K562 (cell line): ENCODE results near the gene PFDN2. TPM values are rescaled to one million over a fixed set of nuclear protein-coding genes. Genes with fewer than 3 reads are reported as not detected.
A peak's percentile ranks its signal among the peaks of the same experiment; 100 is the strongest.

Experiments
- ATAC-seq: fragments of 200-7000 bp; cut with Tn5 transposase; 3 replicates; pipeline ENCODE4 v1.9.1; 2020; ENCODE audit warnings: moderate library complexity
- BruUV-seq: library from RNA; stranded (reverse); fragments of 400-500 nt; replicated peaks from 2 replicates; lab custom pipeline; 2021; lab: Mats Ljungman, UMichigan
- CTCF ChIA-PET: fragments of 300-600 bp; formaldehyde crosslinking; extraction: SDS; loops from one replicate; lab custom pipeline; 2021; ENCODE audit warnings: low intra/inter-chr PET ratio; lab: Yijun Ruan, JAX
- POLR2A ChIA-PET: fragments of 300-600, 350-650 bp; sonication (Branson Sonifier 250); formaldehyde crosslinking; extraction: SDS; loops from one replicate; lab custom pipeline; 2021; ENCODE audit warnings: antibody characterized with exemption, inconsistent platforms; lab: Yijun Ruan, JAX
- DNase-seq, 4 experiments: peaks; one replicate each; pipeline versions ENCODE4 v3.0.0 to v3.0.0-alpha.2; 2011 to 2018; ENCODE audit warnings: low spot score in 3 of 4, mixed read lengths in 3 of 4; ENCODE audit errors: extremely low read depth in 1 of 4
- FAIRE-seq: peaks from 2 replicates; lab custom pipeline; 2011; peaks lifted over from hg19 to GRCh38; lab: Jason Lieb, UNC
- H2AFZ ChIP-seq: 2 replicates; pipeline ENCODE4 v1.6.0; 2011; ENCODE audit warnings: low read depth, low read length, control low read depth, inconsistent platforms
- H3K27ac ChIP-seq: fragments of 200-600 bp; 3 replicates; pipeline ENCODE4 v1.8.0; 2011; ENCODE audit warnings: low read depth, mild to moderate bottlenecking, control low read depth, inconsistent platforms, low read length, moderate library complexity, mixed read lengths; ENCODE audit errors: extremely low read depth
- H3K27me3 ChIP-seq, 2 experiments: fragments of 300-600 bp in 1 of 2; 2 replicates in 1 of 2; 3 replicates in 1 of 2; pipeline versions ENCODE4 v1.6.0 to v1.8.0; 2011; ENCODE audit warnings: inconsistent platforms in 2 of 2, low read length in 2 of 2, mild to moderate bottlenecking in 1 of 2, mixed read lengths in 1 of 2, moderate library complexity in 1 of 2; ENCODE audit not compliant: control insufficient read depth in 2 of 2, insufficient read depth in 2 of 2
- H3K36me3 ChIP-seq: fragments of 300-600 bp; 3 replicates; pipeline ENCODE4 v1.8.0; 2011; ENCODE audit warnings: mild to moderate bottlenecking, low read length, inconsistent platforms; ENCODE audit not compliant: control insufficient read depth, insufficient read depth
- H3K4me1 ChIP-seq, 2 experiments: fragments of 200-600 bp in 1 of 2; replicated peaks in 1 of 2; 2 replicates in 1 of 2; 3 replicates in 1 of 2; pipeline versions ENCODE4 v1.5.1 to v1.8.0; 2011; ENCODE audit warnings: inconsistent platforms in 2 of 2, low read length in 2 of 2, mild to moderate bottlenecking in 1 of 2, mixed read lengths in 1 of 2, moderate library complexity in 1 of 2; ENCODE audit not compliant: control insufficient read depth in 2 of 2, insufficient read depth in 2 of 2
- H3K4me2 ChIP-seq: 2 replicates; pipeline ENCODE4 v1.6.1; 2011; ENCODE audit warnings: low read length, control low read depth, inconsistent platforms, mixed read lengths; ENCODE audit not compliant: insufficient read depth
- H3K4me3 ChIP-seq: fragments of 200-600 bp; sonication (generic), shearing (Covaris generic); 2 replicates; pipeline ENCODE4 v1.5.1; 2016; ENCODE audit warnings: control low read depth, inconsistent platforms
- H3K79me2 ChIP-seq: fragments of 200-600 bp; 3 replicates; pipeline ENCODE4 v1.8.0; 2011; ENCODE audit warnings: low read length, inconsistent platforms; ENCODE audit not compliant: control insufficient read depth, insufficient read depth
- H3K9ac ChIP-seq, 2 experiments: 2 replicates each; pipeline versions ENCODE4 v1.6.0 to v1.6.1; 2011; ENCODE audit warnings: low read depth in 2 of 2, low read length in 2 of 2, control low read depth in 1 of 2, inconsistent platforms in 1 of 2, mild to moderate bottlenecking in 1 of 2, mixed read lengths in 1 of 2; ENCODE audit not compliant: insufficient read depth in 1 of 2
- H3K9me1 ChIP-seq: one replicate; pipeline ENCODE4 v1.6.0; 2011; ENCODE audit warnings: inconsistent platforms, mild to moderate bottlenecking, low read length, moderate library complexity; ENCODE audit not compliant: control insufficient read depth, insufficient read depth
- H3K9me3 ChIP-seq: replicated peaks from 2 replicates; pipeline ENCODE4 v1.5.1; 2011; ENCODE audit warnings: low read depth, low read length, inconsistent platforms; ENCODE audit not compliant: control insufficient read depth, insufficient read depth
- H4K20me1 ChIP-seq: replicated peaks from 2 replicates; pipeline ENCODE4 v1.6.1; 2011; ENCODE audit warnings: low read length, inconsistent platforms, mixed read lengths; ENCODE audit not compliant: control insufficient read depth, insufficient read depth
- ARID1B ChIP-seq: fragments of 450-650 bp; IDR thresholded peaks from 2 replicates; pipeline ENCODE4 v1.6.1; 2016; ENCODE audit warnings: antibody characterized with exemption, mild to moderate bottlenecking, inconsistent platforms
- HDAC1 ChIP-seq, 2 experiments: fragments of 450-650 bp; IDR thresholded peaks; 2 replicates each; pipeline ENCODE4 v1.6.1; 2016 to 2017; ENCODE audit warnings: inconsistent platforms in 1 of 2, mild to moderate bottlenecking in 1 of 2, moderate library complexity in 1 of 2
- HIVEP1 ChIP-seq: fragments of 250-450 bp; sonication (Bioruptor Pico); IDR thresholded peaks from 2 replicates; pipeline ENCODE4 v1.4.0; 2020; ENCODE audit warnings: mild to moderate bottlenecking
- NCOA2 ChIP-seq, 2 experiments: fragments of 450-650 bp; IDR thresholded peaks; 2 replicates each; pipeline ENCODE4 v1.6.1; 2018; ENCODE audit warnings: mild to moderate bottlenecking in 2 of 2, moderate library complexity in 1 of 2; ENCODE audit not compliant: partially characterized antibody in 2 of 2
- NFATC3 ChIP-seq: fragments of 450-650 bp; IDR thresholded peaks from 2 replicates; pipeline ENCODE4 v1.6.1; 2017; ENCODE audit warnings: mild to moderate bottlenecking
- PML ChIP-seq: IDR thresholded peaks from 2 replicates; pipeline ENCODE4 v1.6.1; 2012; ENCODE audit warnings: low read length, inconsistent platforms
- ZFP30 ChIP-seq: fragments of 250-450 bp; sonication (Bioruptor Pico); IDR thresholded peaks from 2 replicates; pipeline ENCODE4 v1.8.0; 2022; ENCODE audit warnings: moderate library complexity, mild to moderate bottlenecking, inconsistent platforms, borderline replicate concordance
- ZNF77 ChIP-seq: fragments of 250-450 bp; sonication (Bioruptor Pico); IDR thresholded peaks from 2 replicates; pipeline ENCODE4 v1.5.0; 2020
- ZNF778 ChIP-seq: fragments of 450-650 bp; formaldehyde crosslinking; IDR thresholded peaks from 2 replicates; pipeline ENCODE4 v1.4.0; 2020; ENCODE audit warnings: mild to moderate bottlenecking, moderate library complexity
- ZNF785 ChIP-seq: fragments of 250-450 bp; sonication (Bioruptor Pico); IDR thresholded peaks from 2 replicates; pipeline ENCODE4 v1.4.0; 2020; ENCODE audit warnings: mild to moderate bottlenecking
- WGBS: fragments of 100-300 bp; shearing (Covaris generic); methylation state at CpG from one replicate; pipeline ENCODE4 v1.1.6; 2016; ENCODE audit warnings: low coverage, mixed read lengths; ENCODE audit not compliant: insufficient coverage; ENCODE audit errors: missing lambda C conversion rate; 5-methylcytosine and 5-hydroxymethylcytosine counted together
- in situ Hi-C: fragments of 300-500 bp; cut with MboI; formaldehyde crosslinking; loops from 4 replicates; pipeline ENCODE4 v1.15.0; 2018; ENCODE audit warnings: inconsistent platforms, mixed read lengths
- intact Hi-C: fragments of 100-400 bp; cut with micrococcal nuclease; formaldehyde crosslinking; loops from 2 replicates; pipeline ENCODE4 v1.14.2; 2022
- polyA plus RNA-seq, 8 experiments: library from polyadenylated mRNA; depleted of rRNA in 4 of 8; stranded (reverse) in 5 of 8; unstranded in 3 of 8; fragments of >200 nt; fragmentation: Nextera tagmentation in 2 of 8; fragmentation: Illumina TruSeq in 1 of 8; extraction: Ambion mirVana in 2 of 8; extraction: Trizol in 1 of 8; gene quantifications; 2 replicates each; pipeline versions ENCODE4 v1.2.1 to v1.2.3, GENCODE V29; 2011 to 2014; ENCODE audit warnings: inconsistent platforms in 1 of 8, missing spikeins in 1 of 8
- total RNA-seq, 7 experiments: library from RNA; depleted of rRNA in 6 of 7; stranded (reverse); fragments of >200 nt in 6 of 7; fragmentation: Illumina TruSeq in 2 of 7; extraction: Trizol in 2 of 7; gene quantifications; 2 replicates each; pipeline versions ENCODE4 v1.2.1 to v1.2.3, GENCODE V29; 2011 to 2021; ENCODE audit warnings: low replicate concordance in 1 of 7
- TF ChIP-seq, protein P1 (sequence below): sonication (generic); formaldehyde crosslinking; IDR thresholded peaks from 2 replicates; pipeline ENCODE4 v1.4.0; 2020; ENCODE audit warnings: mild to moderate bottlenecking, missing genetic modification reagents
- TF ChIP-seq, protein P2 (sequence below): fragments of 250-450 bp; sonication (Bioruptor Pico); IDR thresholded peaks from 2 replicates; pipeline ENCODE4 v1.5.0; 2020; ENCODE audit warnings: mild to moderate bottlenecking, borderline replicate concordance
- TF ChIP-seq, protein P3 (sequence below): fragments of 450-650 bp; IDR thresholded peaks from 2 replicates; pipeline ENCODE4 v1.6.1; 2016; ENCODE audit warnings: borderline replicate concordance
- TF ChIP-seq, protein P4 (sequence below), 2 experiments: IDR thresholded peaks in 1 of 2; conservative IDR thresholded peaks in 1 of 2; 2 replicates each; pipeline ENCODE4 v1.6.1; 2016; ENCODE audit warnings: low read depth in 2 of 2, mild to moderate bottlenecking in 1 of 2, missing compliant biosample characterization in 1 of 2, missing genetic modification characterization in 1 of 2, moderate library complexity in 1 of 2

PFDN2 gene
- total and polyA plus RNA-seq, 9 of the 15 experiments (the other 6 are each of a cell fraction or from before 2014, with no cell fraction given), result 50.2 to 361 (median 144) TPM

DNA sequence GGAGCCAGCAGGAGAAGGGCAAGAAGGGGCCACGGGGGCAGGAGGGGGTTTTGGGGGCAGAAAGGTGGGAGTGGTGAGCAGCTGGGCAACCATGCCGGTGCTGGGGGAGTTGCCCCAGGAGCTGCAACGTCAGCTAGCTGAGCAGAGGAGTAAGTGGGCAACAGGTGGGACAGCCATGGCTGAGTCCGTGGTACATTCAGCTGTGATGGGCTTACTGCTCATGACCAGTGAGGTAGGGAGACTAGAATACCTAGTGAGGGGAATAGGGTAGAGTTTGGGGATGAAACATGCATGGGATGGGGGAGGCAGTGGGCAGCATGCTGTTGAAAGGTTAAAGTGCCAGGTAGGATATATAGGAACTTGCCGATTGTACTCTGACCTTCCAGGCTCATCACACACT, 43.8 kb upstream of the PFDN2 start:
- CTCF ChIA-PET, result no interaction called here
- POLR2A ChIA-PET, result interaction anchor here (0.6 to 1.7 kb wide), 10 partner anchors 8 to 306 kb away, joined by 3 to 12 read pairs (median 4); partner anchors contain the start of genes DEDD and UFC1
- intact Hi-C loops, result no loop called here
- Histone ChIP-seq H3K27me3 (no peaks in the 10 kb centered on the region), H3K79me2 (peaks cover 55% of the 10 kb centered on the region), H3K4me1 (peaks cover 61 to 68% of the 10 kb centered on the region in 2 experiments), H3K4me2 (peak overlapping the region; percentile 83), H2AFZ (peak overlapping the region; percentile 51), H3K9me3 (no peaks in the 10 kb centered on the region), H3K9ac (peak overlapping the region; percentile 65 to 88), H3K4me3 (peak overlapping the region; percentile 17), H3K9me1 (no peaks in the 10 kb centered on the region), H3K36me3 (peaks cover 69% of the 10 kb centered on the region), H4K20me1 (no peaks in the 10 kb centered on the region), H3K27ac (peak overlapping the region; percentile 78)
- no peak for DNase-seq
- no TSS peak for BruUV-seq
- in situ Hi-C loops, result no loop called here
- 9% methylated on average over 3 of the region's 5 CpGs for WGBS
- ATAC-seq, result no peak
- no peak for FAIRE-seq
- TF ChIP-seq HIVEP1 (CRISPR knock-in tag) (no peak), PML (no peak), ZNF77 (CRISPR knock-in tag) (no peak), ZNF785 (CRISPR knock-in tag) (no peak), NFATC3 (no peak), ARID1B (no peak), ZNF778 (CRISPR knock-in tag) (no peak), ZFP30 (CRISPR knock-in tag) (no peak), NCOA2 (IDR thresholded peaks at IDR 0.05; ENCODE audit: partially characterized antibody in 2 of 2) (no peak), HDAC1 (IDR thresholded peaks at IDR 0.05) (0 out of 4 replicates have a peak, but pooled peaks of 1 of the 2 experiments have one; percentile 8)
- TF ChIP-seq, protein P1, sequence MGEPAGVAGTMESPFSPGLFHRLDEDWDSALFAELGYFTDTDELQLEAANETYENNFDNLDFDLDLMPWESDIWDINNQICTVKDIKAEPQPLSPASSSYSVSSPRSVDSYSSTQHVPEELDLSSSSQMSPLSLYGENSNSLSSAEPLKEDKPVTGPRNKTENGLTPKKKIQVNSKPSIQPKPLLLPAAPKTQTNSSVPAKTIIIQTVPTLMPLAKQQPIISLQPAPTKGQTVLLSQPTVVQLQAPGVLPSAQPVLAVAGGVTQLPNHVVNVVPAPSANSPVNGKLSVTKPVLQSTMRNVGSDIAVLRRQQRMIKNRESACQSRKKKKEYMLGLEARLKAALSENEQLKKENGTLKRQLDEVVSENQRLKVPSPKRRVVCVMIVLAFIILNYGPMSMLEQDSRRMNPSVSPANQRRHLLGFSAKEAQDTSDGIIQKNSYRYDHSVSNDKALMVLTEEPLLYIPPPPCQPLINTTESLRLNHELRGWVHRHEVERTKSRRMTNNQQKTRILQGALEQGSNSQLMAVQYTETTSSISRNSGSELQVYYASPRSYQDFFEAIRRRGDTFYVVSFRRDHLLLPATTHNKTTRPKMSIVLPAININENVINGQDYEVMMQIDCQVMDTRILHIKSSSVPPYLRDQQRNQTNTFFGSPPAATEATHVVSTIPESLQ (CRISPR knock-in tag), result no peak
- TF ChIP-seq, protein P2, sequence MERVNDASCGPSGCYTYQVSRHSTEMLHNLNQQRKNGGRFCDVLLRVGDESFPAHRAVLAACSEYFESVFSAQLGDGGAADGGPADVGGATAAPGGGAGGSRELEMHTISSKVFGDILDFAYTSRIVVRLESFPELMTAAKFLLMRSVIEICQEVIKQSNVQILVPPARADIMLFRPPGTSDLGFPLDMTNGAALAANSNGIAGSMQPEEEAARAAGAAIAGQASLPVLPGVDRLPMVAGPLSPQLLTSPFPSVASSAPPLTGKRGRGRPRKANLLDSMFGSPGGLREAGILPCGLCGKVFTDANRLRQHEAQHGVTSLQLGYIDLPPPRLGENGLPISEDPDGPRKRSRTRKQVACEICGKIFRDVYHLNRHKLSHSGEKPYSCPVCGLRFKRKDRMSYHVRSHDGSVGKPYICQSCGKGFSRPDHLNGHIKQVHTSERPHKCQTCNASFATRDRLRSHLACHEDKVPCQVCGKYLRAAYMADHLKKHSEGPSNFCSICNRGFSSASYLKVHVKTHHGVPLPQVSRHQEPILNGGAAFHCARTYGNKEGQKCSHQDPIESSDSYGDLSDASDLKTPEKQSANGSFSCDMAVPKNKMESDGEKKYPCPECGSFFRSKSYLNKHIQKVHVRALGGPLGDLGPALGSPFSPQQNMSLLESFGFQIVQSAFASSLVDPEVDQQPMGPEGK, result no peak
- TF ChIP-seq, protein P3, sequence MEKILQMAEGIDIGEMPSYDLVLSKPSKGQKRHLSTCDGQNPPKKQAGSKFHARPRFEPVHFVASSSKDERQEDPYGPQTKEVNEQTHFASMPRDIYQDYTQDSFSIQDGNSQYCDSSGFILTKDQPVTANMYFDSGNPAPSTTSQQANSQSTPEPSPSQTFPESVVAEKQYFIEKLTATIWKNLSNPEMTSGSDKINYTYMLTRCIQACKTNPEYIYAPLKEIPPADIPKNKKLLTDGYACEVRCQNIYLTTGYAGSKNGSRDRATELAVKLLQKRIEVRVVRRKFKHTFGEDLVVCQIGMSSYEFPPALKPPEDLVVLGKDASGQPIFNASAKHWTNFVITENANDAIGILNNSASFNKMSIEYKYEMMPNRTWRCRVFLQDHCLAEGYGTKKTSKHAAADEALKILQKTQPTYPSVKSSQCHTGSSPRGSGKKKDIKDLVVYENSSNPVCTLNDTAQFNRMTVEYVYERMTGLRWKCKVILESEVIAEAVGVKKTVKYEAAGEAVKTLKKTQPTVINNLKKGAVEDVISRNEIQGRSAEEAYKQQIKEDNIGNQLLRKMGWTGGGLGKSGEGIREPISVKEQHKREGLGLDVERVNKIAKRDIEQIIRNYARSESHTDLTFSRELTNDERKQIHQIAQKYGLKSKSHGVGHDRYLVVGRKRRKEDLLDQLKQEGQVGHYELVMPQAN, result 0 out of 2 replicates have a peak, but pooled peaks have one; percentile 7
- TF ChIP-seq, protein P4, sequence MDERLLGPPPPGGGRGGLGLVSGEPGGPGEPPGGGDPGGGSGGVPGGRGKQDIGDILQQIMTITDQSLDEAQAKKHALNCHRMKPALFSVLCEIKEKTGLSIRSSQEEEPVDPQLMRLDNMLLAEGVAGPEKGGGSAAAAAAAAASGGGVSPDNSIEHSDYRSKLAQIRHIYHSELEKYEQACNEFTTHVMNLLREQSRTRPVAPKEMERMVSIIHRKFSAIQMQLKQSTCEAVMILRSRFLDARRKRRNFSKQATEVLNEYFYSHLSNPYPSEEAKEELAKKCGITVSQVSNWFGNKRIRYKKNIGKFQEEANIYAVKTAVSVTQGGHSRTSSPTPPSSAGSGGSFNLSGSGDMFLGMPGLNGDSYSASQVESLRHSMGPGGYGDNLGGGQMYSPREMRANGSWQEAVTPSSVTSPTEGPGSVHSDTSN (CRISPR knock-in tag; IDR thresholded peaks at IDR 0.05; ENCODE audit: low read depth), result no peak
- TF ChIP-seq, protein P4 (tag; conservative IDR thresholded peaks at IDR 0.05; ENCODE audit: low read depth), result no peak
